GM23248 (cell line): ENCODE data around the gene RNF19B. TPM values are rescaled to one million over a fixed set of nuclear protein-coding genes. Genes with fewer than 3 reads are reported as not detected.

ENCODE experiments used
- DNase-seq: peaks from one replicate; pipeline ENCODE4 v3.0.0-alpha.2; 2015
- H2AFZ ChIP-seq: fragments of 200-600 bp; sonication (generic); 2 replicates; pipeline ENCODE4 v1.6.1; 2016; ENCODE audit warnings: antibody characterized with exemption
- H3F3A ChIP-seq: fragments of 200-600 bp; sonication (generic); 2 replicates; pipeline ENCODE4 v1.6.1; 2016; ENCODE audit warnings: mild to moderate bottlenecking, antibody characterized with exemption, mixed run types; ENCODE audit not compliant: insufficient read depth
- H3K27ac ChIP-seq: fragments of 200-600 bp; sonication (generic); 2 replicates; pipeline ENCODE4 v1.5.1; 2016; ENCODE audit warnings: mild to moderate bottlenecking
- H3K27me3 ChIP-seq: fragments of 200-600 bp; sonication (generic); replicated peaks from 2 replicates; pipeline ENCODE4 v1.6.1; 2016; ENCODE audit warnings: mild to moderate bottlenecking; ENCODE audit not compliant: insufficient read depth
- H3K36me3 ChIP-seq: fragments of 200-600 bp; sonication (generic); 2 replicates; pipeline ENCODE4 v1.6.1; 2016; ENCODE audit warnings: low read depth, mild to moderate bottlenecking
- H3K4me1 ChIP-seq: fragments of 200-600 bp; sonication (generic); 2 replicates; pipeline ENCODE4 v1.6.1; 2016; ENCODE audit warnings: mild to moderate bottlenecking; ENCODE audit not compliant: insufficient read depth
- H3K4me2 ChIP-seq: fragments of 200-600 bp; sonication (generic); one replicate; pipeline ENCODE4 v1.6.1; 2016; ENCODE audit warnings: mild to moderate bottlenecking; ENCODE audit not compliant: unreplicated experiment
- H3K4me3 ChIP-seq: fragments of 200-600 bp; sonication (generic); 2 replicates; pipeline ENCODE4 v1.5.1; 2016; ENCODE audit warnings: mild to moderate bottlenecking
- H3K79me2 ChIP-seq: fragments of 200-600 bp; sonication (generic); 2 replicates; pipeline ENCODE4 v1.6.1; 2016; ENCODE audit warnings: mild to moderate bottlenecking; ENCODE audit not compliant: insufficient read depth
- H3K9ac ChIP-seq: fragments of 200-600 bp; sonication (generic); 2 replicates; pipeline ENCODE4 v1.6.1; 2016; ENCODE audit warnings: mild to moderate bottlenecking
- H3K9me2 ChIP-seq: fragments of 200-600 bp; sonication (generic); 2 replicates; pipeline ENCODE4 v1.6.1; 2016; ENCODE audit warnings: mixed run types, mild to moderate bottlenecking, moderate library complexity; ENCODE audit not compliant: insufficient read depth
- H3K9me3 ChIP-seq: fragments of 200-600 bp; sonication (generic); one replicate; pipeline ENCODE4 v1.6.1; 2017; ENCODE audit warnings: low read depth
- H4K20me1 ChIP-seq: fragments of 200-600 bp; sonication (generic); 2 replicates; pipeline ENCODE4 v1.6.0; 2016; ENCODE audit not compliant: insufficient read depth
- EZH2 ChIP-seq: fragments of 200-600 bp; sonication (generic); IDR thresholded peaks from 2 replicates; pipeline ENCODE4 v1.6.1; 2018; ENCODE audit warnings: antibody characterized with exemption, mild to moderate bottlenecking; ENCODE audit not compliant: insufficient read depth, poor library complexity, severe bottlenecking
- EZH2phosphoT487 ChIP-seq: fragments of 200-600 bp; sonication (generic); IDR thresholded peaks from 2 replicates; pipeline ENCODE4 v1.6.1; 2018; ENCODE audit warnings: antibody characterized with exemption, moderate library complexity, mild to moderate bottlenecking, low read depth; ENCODE audit not compliant: insufficient read depth
- WGBS, 2 experiments: methylation state at CpG; one replicate each; pipeline ENCODE4 v1.1.6; 2015 to 2017; ENCODE audit warnings: low lambda C conversion rate in 2 of 2, low coverage in 1 of 2; ENCODE audit errors: missing lambda C conversion rate in 2 of 2; 5-methylcytosine and 5-hydroxymethylcytosine counted together
- in situ Hi-C: fragments of 300-500 bp; cut with MboI; formaldehyde crosslinking; loops from 2 replicates; pipeline ENCODE4 v1.15.0; 2020
- polyA plus RNA-seq: library from polyadenylated mRNA; unstranded; fragments of >200 nt; fragmentation: Nextera tagmentation; extraction: Ambion mirVana; gene quantifications from 2 replicates; pipeline ENCODE4 v1.2.1, GENCODE V29; 2016
- total RNA-seq: library from RNA; depleted of rRNA; stranded (reverse); fragments of >200 nt; shearing (Covaris generic); gene quantifications from 2 replicates; pipeline ENCODE4 v1.2.3, GENCODE V29; 2014

Gene RNF19B
- total and polyA plus RNA-seq, 2 experiments from 2014 or later = 1.5 to 11.1 TPM

- TF ChIP-seq EZH2 = no peak
- H3K36me3 ChIP-seq = no peaks in the 10 kb centered on the region
- WGBS, 2 experiments = 91 to 93% methylated on average over 1 of the region's 1 CpG
- peaks cover 6% of the 10 kb centered on the region; the same call in 1 of the 2 replicates for H3K4me1 ChIP-seq
- H3K27me3 ChIP-seq = no peaks in the 10 kb centered on the region
- no peak for DNase-seq
- no peak overlapping the region for H3K4me2 ChIP-seq
- H2AFZ ChIP-seq = no peak overlapping the region
- no peak overlapping the region for H3K4me3 ChIP-seq
- peaks cover 6% of the 10 kb centered on the region for H3F3A ChIP-seq
- H3K27ac ChIP-seq = no peak overlapping the region
- in situ Hi-C loops = no loop called here
- no peaks in the 10 kb centered on the region for H4K20me1 ChIP-seq
- H3K9me3 ChIP-seq = no peaks in the 10 kb centered on the region
- H3K9me2 ChIP-seq = no peaks in the 10 kb centered on the region
- H3K79me2 ChIP-seq = no peaks in the 10 kb centered on the region
- H3K9ac ChIP-seq = no peak overlapping the region
Observed at GRCh38 chr1:32931760-32932159, 32.8 kb downstream of the RNF19B start.

- Histone ChIP-seq H3K79me2 (no peaks in the 10 kb centered on the region), H3K9me3 (no peaks in the 10 kb centered on the region), H3K27ac (no peak overlapping the region), H3K4me3 (no peak overlapping the region), H3K4me2 (no peak overlapping the region), H3K9me2 (no peaks in the 10 kb centered on the region), H2AFZ (no peak overlapping the region), H3K9ac (no peak overlapping the region), H3F3A (peaks cover 6% of the 10 kb centered on the region), H3K4me1 (peaks cover 6% of the 10 kb centered on the region; the same call in 1 of the 2 replicates), H3K36me3 (no peaks in the 10 kb centered on the region), H3K27me3 (no peaks in the 10 kb centered on the region), H4K20me1 (no peaks in the 10 kb centered on the region)
- DNase-seq = no peak
- TF ChIP-seq EZH2phosphoT487 = no peak
- no peak for TF ChIP-seq EZH2
- in situ Hi-C loops = no loop called here
- WGBS, 2 experiments = 57 to 61% methylated on average over 2 of the region's 2 CpGs
Observed at GRCh38 chr1:32929366-32929765, 35.2 kb downstream of the RNF19B start.

- H3K4me1 ChIP-seq = peaks cover 2% of the 10 kb centered on the region; the same call in 1 of the 2 replicates
- peak; percentile 34 for DNase-seq
- no peak overlapping the region for H3K4me3 ChIP-seq
- H3K79me2 ChIP-seq = no peaks in the 10 kb centered on the region
- H3K36me3 ChIP-seq = no peaks in the 10 kb centered on the region
- no peaks in the 10 kb centered on the region for H3K9me2 ChIP-seq
- H2AFZ ChIP-seq = no peak overlapping the region
- TF ChIP-seq EZH2phosphoT487 = no peak
- TF ChIP-seq EZH2 = no peak
- no peak overlapping the region for H3K27ac ChIP-seq
- 53 to 56% methylated on average over 8 of the region's 8 CpGs for WGBS, 2 experiments
- H3K9me3 ChIP-seq = no peaks in the 10 kb centered on the region
- no peaks in the 10 kb centered on the region for H3K27me3 ChIP-seq
- no peaks in the 10 kb centered on the region for H4K20me1 ChIP-seq
- H3F3A ChIP-seq = peaks cover 2% of the 10 kb centered on the region
- in situ Hi-C loops = no loop called here
- no peak overlapping the region for H3K9ac ChIP-seq
- no peak overlapping the region for H3K4me2 ChIP-seq
Observed at GRCh38 chr1:32928715-32929114, 35.9 kb downstream of the RNF19B start.

- no peaks in the 10 kb centered on the region for H3K27me3 ChIP-seq
- no peak overlapping the region for H2AFZ ChIP-seq
- no peaks in the 10 kb centered on the region for H4K20me1 ChIP-seq
- no peaks in the 10 kb centered on the region; the same call in 1 of the 2 replicates for H3F3A ChIP-seq
- in situ Hi-C loops = no loop called here
- H3K4me2 ChIP-seq = no peak overlapping the region
- H3K79me2 ChIP-seq = no peaks in the 10 kb centered on the region
- 53 to 69% methylated on average over 2 of the region's 2 CpGs for whole genome bisulfite sequencing, 2 experiments
- TF ChIP-seq EZH2phosphoT487 = no peak
- no peaks in the 10 kb centered on the region for H3K9me3 ChIP-seq
- no peaks in the 10 kb centered on the region for H3K4me1 ChIP-seq
- no peak overlapping the region for H3K4me3 ChIP-seq
- H3K27ac ChIP-seq = no peak overlapping the region
- H3K36me3 ChIP-seq = no peaks in the 10 kb centered on the region
- DNase-seq = no peak
- H3K9me2 ChIP-seq = no peaks in the 10 kb centered on the region
- H3K9ac ChIP-seq = no peak overlapping the region
Observed at GRCh38 chr1:32928285-32928684, 36.3 kb downstream of the RNF19B start.

DNA sequence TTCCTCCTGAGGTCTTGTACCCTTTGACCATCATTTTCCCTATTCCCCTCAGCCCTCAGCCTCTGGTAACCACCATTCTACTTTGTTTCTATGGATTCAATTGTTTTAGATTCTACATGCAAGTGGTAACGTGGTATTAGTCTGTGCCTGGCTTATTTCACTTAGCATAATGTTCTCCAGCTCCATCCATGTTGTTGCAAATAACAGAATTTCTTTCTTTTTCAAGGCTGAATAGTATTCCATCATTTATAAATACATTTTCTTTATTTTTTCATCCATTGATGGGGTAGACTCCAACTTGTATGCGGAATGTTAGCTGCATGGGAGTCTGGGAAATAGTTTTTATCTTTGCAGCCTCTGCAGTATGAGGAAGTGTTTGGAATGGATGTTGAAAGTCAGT is 37.2 kb downstream of the RNF19B start:
- no peak overlapping the region for H3K4me3 ChIP-seq
- H4K20me1 ChIP-seq = no peaks in the 10 kb centered on the region
- no peak overlapping the region for H3K27ac ChIP-seq
- no peaks in the 10 kb centered on the region for H3K9me2 ChIP-seq
- no peaks in the 10 kb centered on the region for H3K4me1 ChIP-seq
- H3K79me2 ChIP-seq = no peaks in the 10 kb centered on the region
- DNase-seq = no peak
- WGBS, 2 experiments = 72 to 77% methylated on average over 2 of the region's 2 CpGs
- H3K4me2 ChIP-seq = no peak overlapping the region
- H3K9me3 ChIP-seq = no peaks in the 10 kb centered on the region
- no peaks in the 10 kb centered on the region for H3K27me3 ChIP-seq
- no peaks in the 10 kb centered on the region; the same call in 1 of the 2 replicates for H3F3A ChIP-seq
- no peak overlapping the region for H2AFZ ChIP-seq
- in situ Hi-C loops = no loop called here
- H3K36me3 ChIP-seq = no peaks in the 10 kb centered on the region
- no peak for TF ChIP-seq EZH2
- no peak for TF ChIP-seq EZH2phosphoT487
- H3K9ac ChIP-seq = no peak overlapping the region
